Measurements from ENCODE around the gene CD247. TPM values are rescaled to one million over a fixed set of nuclear protein-coding genes. Genes with fewer than 3 reads are reported as not detected.
A peak's percentile ranks its signal among the peaks of the same experiment; 100 is the strongest.

The CD247 gene
- total and polyA plus RNA-seq, 9 of the 15 experiments (the other 6 are each of a cell fraction or from before 2014, with no cell fraction given): 0.08 to 0.42 (median 0.28) TPM; not detected in 5

DNA sequence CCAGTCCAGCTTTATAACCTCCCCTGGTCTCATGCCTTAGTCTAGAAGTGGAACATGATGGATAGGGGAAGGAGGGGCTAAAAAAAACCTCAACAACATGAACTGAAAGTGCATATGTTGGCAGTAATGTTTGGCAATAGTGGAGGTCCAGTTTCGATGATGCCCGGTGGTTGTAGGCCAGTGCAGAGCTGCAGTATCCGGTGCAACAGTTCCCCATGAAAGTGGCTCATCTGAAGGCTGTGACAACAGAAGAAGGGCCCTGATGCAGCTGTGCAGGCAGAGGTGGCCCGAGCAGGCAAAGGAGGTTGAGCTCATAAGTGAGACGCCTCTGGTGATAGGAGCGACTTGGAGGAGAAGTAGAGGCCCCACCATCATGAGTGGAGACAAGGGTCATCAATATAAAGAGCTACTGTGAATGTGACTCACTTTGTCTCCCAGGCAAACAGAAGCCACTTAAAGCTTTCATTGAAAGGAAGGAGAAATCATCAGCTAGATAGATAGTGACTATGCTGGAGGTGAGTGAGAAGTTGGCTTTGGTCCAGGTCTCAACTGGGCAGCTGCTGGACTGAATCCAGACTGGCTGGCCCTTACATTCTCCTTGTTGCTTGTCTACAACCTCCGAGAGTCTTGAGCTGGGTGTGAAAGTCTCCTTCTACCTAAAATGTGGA lies 45.4 kb upstream of the CD247 start (continued):
- TF ChIP-seq ZNF584 (CRISPR knock-in tag; IDR thresholded peaks at IDR 0.05; ENCODE audit: low read depth) (no peak), U2AF1 (optimal IDR thresholded peaks at IDR 0.05; ENCODE audit: low read depth, low read length) (no peak), ZNF717 (CRISPR knock-in tag; IDR thresholded peaks at IDR 0.05) (no peak), HNRNPL (IDR thresholded peaks at IDR 0.05; ENCODE audit: low read depth, low read length) (no peak), ZBTB40 (IDR thresholded peaks at IDR 0.05) (peak; percentile 80), ZBTB40 (CRISPR knock-in tag; IDR thresholded peaks at IDR 0.05) (no peak), TCF7 (IDR thresholded peaks at IDR 0.05; ENCODE audit: borderline replicate concordance) (0 out of 2 replicates have a peak, but pooled peaks have one; percentile 17), RBM14 (IDR thresholded peaks at IDR 0.05; ENCODE audit: borderline replicate concordance, insufficient read depth, low read depth, low read length) (no peak), TRIM24 (IDR thresholded peaks at IDR 0.05) (no peak), CBFA2T3 (IDR thresholded peaks at IDR 0.05) (0 out of 2 replicates have a peak, but pooled peaks have one; percentile 13), ATF1 (CRISPR knock-in tag; IDR thresholded peaks at IDR 0.05) (no peak), ATF1 (tag; IDR thresholded peaks at IDR 0.05) (no peak), ZNF212 (CRISPR knock-in tag; IDR thresholded peaks at IDR 0.05) (no peak), SETDB1 (IDR thresholded peaks at IDR 0.05; ENCODE audit: low read length) (no peak), MEIS2 (IDR thresholded peaks at IDR 0.05; ENCODE audit: partially characterized antibody) (peak; percentile 69), SUPT5H (IDR thresholded peaks at IDR 0.05) (no peak)
- TF ChIP-seq, protein P1, sequence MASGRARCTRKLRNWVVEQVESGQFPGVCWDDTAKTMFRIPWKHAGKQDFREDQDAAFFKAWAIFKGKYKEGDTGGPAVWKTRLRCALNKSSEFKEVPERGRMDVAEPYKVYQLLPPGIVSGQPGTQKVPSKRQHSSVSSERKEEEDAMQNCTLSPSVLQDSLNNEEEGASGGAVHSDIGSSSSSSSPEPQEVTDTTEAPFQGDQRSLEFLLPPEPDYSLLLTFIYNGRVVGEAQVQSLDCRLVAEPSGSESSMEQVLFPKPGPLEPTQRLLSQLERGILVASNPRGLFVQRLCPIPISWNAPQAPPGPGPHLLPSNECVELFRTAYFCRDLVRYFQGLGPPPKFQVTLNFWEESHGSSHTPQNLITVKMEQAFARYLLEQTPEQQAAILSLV (tag; IDR thresholded peaks at IDR 0.05): no peak
- TF ChIP-seq, protein P2, sequence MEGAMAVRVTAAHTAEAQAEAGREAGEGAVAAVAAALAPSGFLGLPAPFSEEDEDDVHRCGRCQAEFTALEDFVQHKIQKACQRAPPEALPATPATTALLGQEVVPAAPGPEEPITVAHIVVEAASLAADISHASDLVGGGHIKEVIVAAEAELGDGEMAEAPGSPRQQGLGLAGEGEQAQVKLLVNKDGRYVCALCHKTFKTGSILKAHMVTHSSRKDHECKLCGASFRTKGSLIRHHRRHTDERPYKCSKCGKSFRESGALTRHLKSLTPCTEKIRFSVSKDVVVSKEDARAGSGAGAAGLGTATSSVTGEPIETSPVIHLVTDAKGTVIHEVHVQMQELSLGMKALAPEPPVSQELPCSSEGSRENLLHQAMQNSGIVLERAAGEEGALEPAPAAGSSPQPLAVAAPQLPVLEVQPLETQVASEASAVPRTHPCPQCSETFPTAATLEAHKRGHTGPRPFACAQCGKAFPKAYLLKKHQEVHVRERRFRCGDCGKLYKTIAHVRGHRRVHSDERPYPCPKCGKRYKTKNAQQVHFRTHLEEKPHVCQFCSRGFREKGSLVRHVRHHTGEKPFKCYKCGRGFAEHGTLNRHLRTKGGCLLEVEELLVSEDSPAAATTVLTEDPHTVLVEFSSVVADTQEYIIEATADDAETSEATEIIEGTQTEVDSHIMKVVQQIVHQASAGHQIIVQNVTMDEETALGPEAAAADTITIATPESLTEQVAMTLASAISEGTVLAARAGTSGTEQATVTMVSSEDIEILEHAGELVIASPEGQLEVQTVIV (CRISPR knock-in tag; IDR thresholded peaks at IDR 0.05; ENCODE audit: borderline replicate concordance): no peak
